AG10803 (cell line): ENCODE data around the gene BCAN.
A peak's percentile ranks its signal among the peaks of the same experiment; 100 is the strongest.

Experiments used
- DNase-seq: peaks from one replicate; pipeline ENCODE4 v3.0.0; 2010; ENCODE audit warnings: low read depth
- H3K4me3 ChIP-seq: 2 replicates; pipeline ENCODE4 v1.5.1; 2011; ENCODE audit warnings: mild to moderate bottlenecking, low read length, control low read depth
- CTCF ChIP-seq: conservative IDR thresholded peaks from 2 replicates; pipeline ENCODE4 v1.5.1; 2011; ENCODE audit warnings: mild to moderate bottlenecking, low read length, control low read depth, inconsistent platforms

Gene BCAN

GRCh38 chr1:156704930-156705320 is 63.0 kb downstream of the BCAN start:
- no peak for TF ChIP-seq CTCF
- peak; percentile 62 for DNase-seq
- H3K4me3 ChIP-seq: peak overlapping the region; percentile 69

GRCh38 chr1:156705321-156705917 is 63.5 kb downstream of the BCAN start, which contains the start of gene CRABP2:
CRABP2 (minus strand) TSS chr1:156705583; CDS start chr1:156705446, 137 bp downstream.
- peak within 1 kb of the TSS; percentile 69 for H3K4me3 ChIP-seq
- TF ChIP-seq CTCF: no peak
- peak; percentile 45 for DNase-seq

GRCh38 chr1:156705918-156706656 is 64.2 kb downstream of the BCAN start:
- peak; percentile 64 for DNase-seq
- TF ChIP-seq CTCF: peak; percentile 63
- peak overlapping the region; percentile 69 for H3K4me3 ChIP-seq

GRCh38 chr1:156706657-156707416 is 64.9 kb downstream of the BCAN start:
- TF ChIP-seq CTCF: no peak
- peak; percentile 90 for DNase-seq
- H3K4me3 ChIP-seq: peak overlapping the region; percentile 69

GRCh38 chr1:156707417-156708217 is 65.7 kb downstream of the BCAN start:
- DNase-seq: peak; percentile 79
- H3K4me3 ChIP-seq: peak overlapping the region; percentile 34
- TF ChIP-seq CTCF: no peak

GRCh38 chr1:156708218-156708661 is 66.3 kb downstream of the BCAN start:
- DNase-seq: peak; percentile 49
- H3K4me3 ChIP-seq: peak overlapping the region; percentile 33
- no peak for TF ChIP-seq CTCF
